MM.1S (cell line): ENCODE measurements around the gene LRRC34.

ENCODE experiments used
- CTCF ChIP-seq: fragments of 300-600 bp; sonication (generic); IDR thresholded peaks from 2 replicates; pipeline ENCODE4 v1.5.1; 2016; ENCODE audit warnings: antibody characterized with exemption, low read length, mixed read lengths
- EZH2 ChIP-seq: fragments of 300-600 bp; sonication (generic); optimal IDR thresholded peaks from 2 replicates; pipeline ENCODE3; 2017; ENCODE audit warnings: low read depth, mild to moderate bottlenecking, antibody characterized with exemption, low read length, mixed read lengths
- EZH2phosphoT487 ChIP-seq: fragments of 300-600 bp; sonication (generic); IDR thresholded peaks from 2 replicates; pipeline ENCODE4 v1.6.1; 2018; ENCODE audit warnings: antibody characterized with exemption, low read length

- no peak for TF ChIP-seq CTCF
- TF ChIP-seq EZH2, result no peak
- TF ChIP-seq EZH2phosphoT487, result no peak
Measured at GRCh38 chr3:169835533-169835932, 22.8 kb upstream of the LRRC34 start.
